Measurements from ENCODE around the gene AGPAT1.
"Not testable (repeated sequence)": the region's sequence is repeated elsewhere in the genome, so short reads cannot be mapped to it uniquely, and the experiment has no call there.

The AGPAT1 gene

GRCh38 chr6:32190054-32190851 lies 14.4 kb upstream of the AGPAT1 start, which contains the start of gene PBX2:
PBX2 (minus strand) TSS chr6:32190202; CDS start chr6:32189915, 287 bp downstream.
- H3K27ac ChIP-seq (ENCODE audit: low read depth, low read length) = peak within 1 kb of the TSS; percentile 85
- peaks cover 32% of the 10 kb centered on the region for H3K4me1 ChIP-seq (ENCODE audit: control insufficient read depth, insufficient read depth, low read length)
- peak within 1 kb of the TSS; percentile 31; the same call in 1 of the 2 replicates for H3K9ac ChIP-seq (ENCODE audit: low read depth, low read length)
- peak within 1 kb of the TSS; percentile 67 for H3K4me3 ChIP-seq (ENCODE audit: low read depth, low read length)
- H3K9me3 ChIP-seq (ENCODE audit: control insufficient read depth, insufficient read depth, low read length) = no peaks in the 10 kb centered on the region
- no peaks in the 10 kb centered on the region for H3K27me3 ChIP-seq (ENCODE audit: control insufficient read depth, insufficient read depth, low read length)
- peaks cover 19% of the 10 kb centered on the region for H3K36me3 ChIP-seq (ENCODE audit: control insufficient read depth, insufficient read depth, low read length)

GRCh38 chr6:32189742-32190053 lies 13.8 kb upstream of the AGPAT1 start:
- Histone ChIP-seq H3K4me3 (ENCODE audit: low read depth, low read length) (peak overlapping the region; percentile 67), H3K36me3 (ENCODE audit: control insufficient read depth, insufficient read depth, low read length) (peaks cover 19% of the 10 kb centered on the region), H3K9ac (ENCODE audit: low read depth, low read length) (no peak overlapping the region), H3K27me3 (ENCODE audit: control insufficient read depth, insufficient read depth, low read length) (no peaks in the 10 kb centered on the region), H3K4me1 (ENCODE audit: control insufficient read depth, insufficient read depth, low read length) (peaks cover 27% of the 10 kb centered on the region), H3K27ac (ENCODE audit: low read depth, low read length) (peak overlapping the region; percentile 85), H3K9me3 (ENCODE audit: control insufficient read depth, insufficient read depth, low read length) (no peaks in the 10 kb centered on the region)

- Histone ChIP-seq H3K9ac (ENCODE audit: low read depth, low read length) (peak overlapping the region; percentile 31; the same call in 1 of the 2 replicates), H3K9me3 (ENCODE audit: control insufficient read depth, insufficient read depth, low read length) (no peaks in the 10 kb centered on the region), H3K27ac (ENCODE audit: low read depth, low read length) (peak overlapping the region; percentile 85), H3K27me3 (ENCODE audit: control insufficient read depth, insufficient read depth, low read length) (no peaks in the 10 kb centered on the region), H3K36me3 (ENCODE audit: control insufficient read depth, insufficient read depth, low read length) (peaks cover 19% of the 10 kb centered on the region), H3K4me1 (ENCODE audit: control insufficient read depth, insufficient read depth, low read length) (peaks cover 22% of the 10 kb centered on the region), H3K4me3 (ENCODE audit: low read depth, low read length) (peak overlapping the region; percentile 67)
Measured at GRCh38 chr6:32189069-32189741, 13.3 kb upstream of the AGPAT1 start.

DNA sequence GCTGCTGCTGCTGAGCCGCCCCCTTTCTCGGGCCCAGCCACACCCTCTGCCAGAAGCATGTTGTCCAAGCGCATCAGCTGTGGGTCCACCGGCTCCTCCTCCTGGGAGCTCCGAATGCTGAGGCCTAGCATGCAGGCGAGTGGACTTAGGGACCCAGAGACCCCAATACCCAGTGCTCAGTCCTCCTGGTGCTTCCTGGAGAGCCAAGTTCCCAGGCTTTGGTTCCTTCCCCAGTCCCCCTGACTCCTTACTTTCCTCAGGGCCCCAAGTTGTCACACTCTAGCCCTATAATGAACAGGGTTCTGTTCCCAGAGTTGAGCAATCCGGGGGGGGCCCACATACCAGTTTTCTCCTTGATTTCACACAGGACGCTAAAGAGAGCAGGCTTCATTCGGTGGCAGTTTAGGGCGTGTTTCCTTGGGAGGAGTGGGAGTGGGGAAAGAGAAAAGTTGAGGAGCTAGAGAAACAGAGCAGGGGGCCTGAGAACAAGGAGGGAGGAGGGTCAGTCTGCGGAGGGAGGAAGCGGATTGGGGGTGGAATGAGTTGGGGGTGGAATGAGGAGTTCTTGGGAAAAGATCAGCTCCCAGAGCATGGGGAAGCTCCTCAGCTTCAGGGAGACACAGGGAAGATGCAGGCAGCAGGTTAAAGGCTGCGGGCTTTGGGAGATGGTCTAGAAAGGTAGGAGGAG lies 12.6 kb upstream of the AGPAT1 start:
- Histone ChIP-seq H3K4me1 (ENCODE audit: control insufficient read depth, insufficient read depth, low read length) (peaks cover 22% of the 10 kb centered on the region), H3K9me3 (ENCODE audit: control insufficient read depth, insufficient read depth, low read length) (no peaks in the 10 kb centered on the region), H3K27ac (ENCODE audit: low read depth, low read length) (peak overlapping the region; percentile 85), H3K4me3 (ENCODE audit: low read depth, low read length) (peak overlapping the region; percentile 67), H3K27me3 (ENCODE audit: control insufficient read depth, insufficient read depth, low read length) (no peaks in the 10 kb centered on the region), H3K9ac (ENCODE audit: low read depth, low read length) (no peak overlapping the region), H3K36me3 (ENCODE audit: control insufficient read depth, insufficient read depth, low read length) (peaks cover 20% of the 10 kb centered on the region)

GRCh38 chr6:32187725-32188380 lies 12.0 kb upstream of the AGPAT1 start:
- H3K4me1 ChIP-seq (ENCODE audit: control insufficient read depth, insufficient read depth, low read length) = peaks cover 20% of the 10 kb centered on the region
- not testable (repeated sequence) for H3K4me3 ChIP-seq (ENCODE audit: low read depth, low read length); H3K27me3 ChIP-seq (ENCODE audit: control insufficient read depth, insufficient read depth, low read length); H3K9me3 ChIP-seq (ENCODE audit: control insufficient read depth, insufficient read depth, low read length); H3K9ac ChIP-seq (ENCODE audit: low read depth, low read length); H3K27ac ChIP-seq (ENCODE audit: low read depth, low read length)
- H3K36me3 ChIP-seq (ENCODE audit: control insufficient read depth, insufficient read depth, low read length) = peaks cover 27% of the 10 kb centered on the region

GRCh38 chr6:32187009-32187709 lies 11.3 kb upstream of the AGPAT1 start:
- Histone ChIP-seq H3K4me1 (ENCODE audit: control insufficient read depth, insufficient read depth, low read length) (peaks cover 15% of the 10 kb centered on the region; the same call in 1 of the 2 replicates), H3K4me3 (ENCODE audit: low read depth, low read length) (no peak overlapping the region), H3K27me3 (ENCODE audit: control insufficient read depth, insufficient read depth, low read length) (no peaks in the 10 kb centered on the region), H3K9me3 (ENCODE audit: control insufficient read depth, insufficient read depth, low read length) (no peaks in the 10 kb centered on the region), H3K36me3 (ENCODE audit: control insufficient read depth, insufficient read depth, low read length) (peaks cover 34% of the 10 kb centered on the region), H3K9ac (ENCODE audit: low read depth, low read length) (no peak overlapping the region), H3K27ac (ENCODE audit: low read depth, low read length) (no peak overlapping the region)

DNA sequence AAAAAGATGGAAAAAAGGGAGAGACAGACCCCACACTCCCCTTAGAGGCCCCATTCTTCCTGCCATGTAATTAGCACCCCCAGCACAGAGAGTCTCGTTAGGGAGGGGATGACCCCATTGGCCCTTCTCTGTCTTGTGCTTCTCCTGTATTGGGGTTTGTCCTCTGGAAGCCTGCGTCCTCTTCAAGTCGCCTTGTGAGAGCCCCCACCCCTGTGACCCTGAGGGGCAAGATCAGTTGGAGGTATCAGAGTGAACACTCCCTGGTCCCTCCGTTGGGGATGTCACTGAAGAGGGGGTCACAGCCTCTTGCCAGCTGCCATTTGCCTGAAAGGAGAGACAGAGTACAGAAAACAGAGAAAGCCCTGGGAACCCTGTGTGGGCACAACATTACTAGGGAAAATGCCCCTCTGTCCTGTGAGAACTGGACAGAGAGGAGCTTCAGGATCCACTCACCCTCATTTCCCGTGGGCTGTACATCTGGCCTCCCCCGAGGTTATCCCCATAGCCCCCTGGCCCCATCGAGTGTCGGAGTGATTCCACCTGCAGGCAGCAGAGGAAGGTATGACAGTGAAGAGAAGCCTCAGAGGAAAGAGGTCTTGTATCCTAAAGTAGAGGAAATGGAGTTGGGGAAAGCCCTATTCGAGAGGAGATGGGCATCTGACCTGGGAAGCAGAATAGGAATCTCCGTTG lies 10.4 kb upstream of the AGPAT1 start:
- H3K4me1 ChIP-seq (ENCODE audit: control insufficient read depth, insufficient read depth, low read length) = peaks cover 13% of the 10 kb centered on the region; the same call in 1 of the 2 replicates
- not testable (repeated sequence) for H3K9ac ChIP-seq (ENCODE audit: low read depth, low read length); H3K27me3 ChIP-seq (ENCODE audit: control insufficient read depth, insufficient read depth, low read length); H3K9me3 ChIP-seq (ENCODE audit: control insufficient read depth, insufficient read depth, low read length); H3K4me3 ChIP-seq (ENCODE audit: low read depth, low read length); H3K27ac ChIP-seq (ENCODE audit: low read depth, low read length)
- peaks cover 39% of the 10 kb centered on the region for H3K36me3 ChIP-seq (ENCODE audit: control insufficient read depth, insufficient read depth, low read length)

DNA sequence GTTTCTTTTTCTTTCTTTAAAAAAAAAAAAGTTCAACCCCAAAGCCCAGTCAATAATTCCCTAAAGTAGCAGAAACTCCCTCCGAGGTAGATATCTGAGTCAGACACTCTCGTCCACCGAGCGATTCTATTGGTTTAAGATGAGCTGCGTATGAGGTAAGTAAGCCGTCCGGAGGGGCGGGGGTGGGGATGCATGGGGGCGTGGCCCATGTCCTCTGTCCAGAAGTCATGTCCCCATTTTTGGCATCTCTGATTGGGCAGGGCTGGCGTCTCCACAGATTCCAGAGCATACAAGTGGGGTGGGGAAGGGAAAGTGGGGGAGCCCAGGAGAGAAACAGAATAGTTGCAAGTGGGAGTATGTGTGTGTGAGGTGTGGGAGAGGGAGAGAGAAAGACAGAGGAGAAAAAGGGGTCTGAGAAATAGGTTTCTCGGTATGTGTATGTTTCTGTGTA lies 9.8 kb upstream of the AGPAT1 start:
- not testable (repeated sequence) for H3K27me3 ChIP-seq (ENCODE audit: control insufficient read depth, insufficient read depth, low read length); H3K9ac ChIP-seq (ENCODE audit: low read depth, low read length); H3K4me1 ChIP-seq (ENCODE audit: control insufficient read depth, insufficient read depth, low read length); H3K4me3 ChIP-seq (ENCODE audit: low read depth, low read length); H3K9me3 ChIP-seq (ENCODE audit: control insufficient read depth, insufficient read depth, low read length); H3K27ac ChIP-seq (ENCODE audit: low read depth, low read length)
- H3K36me3 ChIP-seq (ENCODE audit: control insufficient read depth, insufficient read depth, low read length) = peaks cover 45% of the 10 kb centered on the region

DNA sequence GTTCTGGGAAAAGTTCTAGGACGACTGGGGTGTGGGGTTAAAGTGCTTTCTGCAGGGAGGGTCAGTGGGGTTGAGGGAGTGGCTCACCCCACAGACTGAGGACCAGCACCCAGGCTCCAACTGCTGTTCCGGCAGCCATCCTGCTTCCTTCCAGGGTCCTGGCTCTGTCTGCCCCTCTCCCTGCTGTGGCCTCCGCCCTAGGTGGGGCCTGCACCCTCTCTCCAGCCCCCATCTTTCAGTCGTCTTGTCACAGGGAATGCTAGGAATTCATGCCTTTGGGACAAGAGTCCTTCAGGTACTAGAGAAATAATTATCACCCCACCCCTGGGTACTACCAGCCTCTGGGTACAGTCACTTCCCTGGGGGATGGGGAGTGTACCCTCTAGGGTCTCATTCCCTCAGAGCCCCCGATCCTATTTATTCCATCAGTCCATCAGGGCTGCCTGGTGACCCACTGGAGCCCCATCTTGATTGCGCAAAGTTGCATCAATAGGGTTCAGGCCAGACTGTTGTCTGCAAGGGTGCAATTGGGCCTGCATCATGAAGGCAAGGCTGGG lies 8.3 kb upstream of the AGPAT1 start, which contains the start of gene AGER:
Gene AGER, minus strand, starts transcription at position 170 of the 557 bp plus-strand sequence. Its CDS starts 31 bp downstream, at position 139.
- H3K4me3 ChIP-seq (ENCODE audit: low read depth, low read length) = no peak within 1 kb of the TSS
- H3K9me3 ChIP-seq (ENCODE audit: control insufficient read depth, insufficient read depth, low read length) = no peaks in the 10 kb centered on the region
- no peak within 1 kb of the TSS for H3K27ac ChIP-seq (ENCODE audit: low read depth, low read length)
- H3K9ac ChIP-seq (ENCODE audit: low read depth, low read length) = no peak within 1 kb of the TSS
- no peaks in the 10 kb centered on the region for H3K27me3 ChIP-seq (ENCODE audit: control insufficient read depth, insufficient read depth, low read length)
- H3K4me1 ChIP-seq (ENCODE audit: control insufficient read depth, insufficient read depth, low read length) = peaks cover 3% of the 10 kb centered on the region; the same call in 1 of the 2 replicates
- H3K36me3 ChIP-seq (ENCODE audit: control insufficient read depth, insufficient read depth, low read length) = peaks cover 55% of the 10 kb centered on the region

All from HUES48 (cell line).